ENCODE measurements around the gene KRTAP4-16.
"Not testable (repeated sequence)": the region's sequence is repeated elsewhere in the genome, so short reads cannot be mapped to it uniquely, and the experiment has no call there.

KRTAP4-16 gene

DNA sequence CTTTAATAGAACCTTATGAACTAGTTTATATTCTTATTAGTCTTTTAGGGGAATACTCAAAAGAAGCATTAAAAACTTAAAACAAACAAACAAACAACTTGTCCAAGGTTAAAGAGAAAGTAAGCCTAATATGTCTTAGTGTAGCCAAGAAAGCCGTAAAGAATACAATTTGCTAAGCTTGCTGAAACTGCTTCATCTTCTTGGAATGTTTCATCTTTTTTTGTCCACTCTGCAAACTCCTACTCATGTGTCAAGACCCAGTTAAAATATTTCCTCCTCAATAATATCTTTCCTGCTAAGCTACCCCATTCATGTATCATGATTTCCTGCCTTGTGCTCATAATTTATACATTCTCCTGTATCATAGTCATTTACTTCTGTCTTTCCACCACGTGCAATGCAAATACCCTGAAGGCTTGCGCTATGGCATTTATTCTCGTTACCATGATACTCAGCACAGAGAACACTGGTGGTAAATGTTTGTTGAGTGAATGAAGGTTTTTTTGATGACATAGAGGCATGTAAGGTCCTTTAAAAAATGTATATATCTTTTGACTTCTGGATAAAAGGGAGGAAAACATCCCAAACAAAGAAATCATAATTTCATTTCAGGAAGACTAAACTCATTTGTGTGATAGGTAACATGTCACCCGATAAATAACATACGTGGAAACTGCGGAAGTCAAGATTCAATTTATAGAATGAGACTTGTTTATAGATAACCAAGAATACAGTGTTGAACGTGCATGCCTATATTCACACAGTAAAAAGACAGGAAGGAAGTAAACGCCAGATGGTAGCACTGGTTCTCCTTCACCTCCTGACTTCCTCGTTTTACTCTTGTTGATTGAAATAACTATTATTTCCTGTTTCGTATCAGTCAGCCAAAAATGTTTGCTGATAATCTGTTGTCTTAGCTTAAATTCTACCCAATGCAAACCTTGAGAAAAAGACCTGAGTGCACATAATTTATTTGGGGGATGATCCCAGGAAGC is 18.0 kb upstream of the KRTAP4-16 start:
- not testable (repeated sequence) for DNase-seq (ENCODE audit: low read depth, low spot score)

DNA sequence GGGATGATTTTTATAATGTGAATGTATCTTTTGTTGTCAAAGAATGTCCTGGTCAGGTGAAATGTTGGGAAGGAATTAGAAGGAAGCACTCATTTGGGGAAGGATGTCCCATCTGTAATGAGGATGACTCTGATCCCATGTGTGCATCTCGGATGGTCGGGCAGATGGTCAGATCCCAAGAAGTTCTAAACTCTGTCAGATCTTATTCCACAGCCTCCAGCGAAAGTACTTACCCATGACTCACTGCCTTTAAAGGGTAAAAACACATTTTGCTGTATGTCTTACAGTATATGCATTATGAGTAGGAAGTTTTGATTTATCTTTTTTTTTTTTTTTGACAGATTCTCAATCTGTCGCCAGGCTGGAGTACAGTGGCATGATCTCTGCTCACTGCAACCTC is 16.7 kb upstream of the KRTAP4-16 start:
- no peak for DNase-seq (ENCODE audit: low read depth, low spot score)

DNA sequence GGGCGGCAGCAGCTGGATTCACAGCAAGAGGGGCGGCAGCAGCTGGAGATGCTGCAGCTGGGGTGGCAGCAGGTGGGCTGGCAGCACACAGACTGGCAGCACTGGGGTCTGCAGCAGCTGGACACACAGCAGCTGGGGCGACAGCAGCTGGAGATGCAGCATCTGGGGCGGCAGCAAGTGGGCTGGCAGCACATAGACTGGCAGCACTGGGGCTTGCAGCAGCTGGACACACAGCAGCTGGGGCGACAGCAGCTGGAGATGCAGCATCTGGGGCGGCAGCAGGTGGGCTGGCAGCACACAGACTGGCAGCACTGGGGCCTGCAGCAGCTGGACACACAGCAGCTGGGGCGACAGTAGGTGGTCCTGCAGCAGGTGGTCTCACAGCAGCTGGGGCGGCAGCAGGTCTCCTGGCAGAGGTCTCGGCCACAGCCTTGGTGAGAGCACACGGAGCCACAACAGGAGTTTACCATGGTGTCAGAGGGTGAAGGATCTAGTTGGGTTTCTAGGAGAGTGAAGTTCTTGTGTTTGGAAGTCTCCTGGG is 15.9 kb upstream of the KRTAP4-16 start, which contains the start of gene KRTAP4-11:
TSS of gene KRTAP4-11 (minus strand) at position 528 of the 541 bp plus-strand sequence. CDS start at position 470, 58 bp downstream.
- DNase-seq (ENCODE audit: low read depth, low spot score), result not testable (repeated sequence)

DNA sequence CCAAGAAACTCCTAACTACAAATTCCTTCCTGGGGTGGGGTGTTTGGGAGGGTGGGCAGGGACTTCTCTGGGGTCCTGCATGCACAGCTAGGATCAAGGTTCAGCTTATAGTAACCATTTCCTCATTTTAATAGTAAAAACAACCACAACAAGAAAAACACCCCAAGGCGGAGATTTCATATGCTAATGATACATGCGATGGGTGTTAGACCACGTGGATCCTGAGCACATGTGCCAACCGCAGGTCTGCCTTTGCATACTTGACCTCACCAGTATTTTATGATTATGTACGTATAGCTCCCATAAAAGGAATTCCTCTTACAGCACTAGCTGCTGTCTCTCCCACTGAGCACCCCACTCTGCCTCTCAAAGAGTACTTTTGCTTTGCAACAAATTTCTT is 14.3 kb upstream of the KRTAP4-16 start:
- no peak for DNase-seq (ENCODE audit: low read depth, low spot score)

DNA sequence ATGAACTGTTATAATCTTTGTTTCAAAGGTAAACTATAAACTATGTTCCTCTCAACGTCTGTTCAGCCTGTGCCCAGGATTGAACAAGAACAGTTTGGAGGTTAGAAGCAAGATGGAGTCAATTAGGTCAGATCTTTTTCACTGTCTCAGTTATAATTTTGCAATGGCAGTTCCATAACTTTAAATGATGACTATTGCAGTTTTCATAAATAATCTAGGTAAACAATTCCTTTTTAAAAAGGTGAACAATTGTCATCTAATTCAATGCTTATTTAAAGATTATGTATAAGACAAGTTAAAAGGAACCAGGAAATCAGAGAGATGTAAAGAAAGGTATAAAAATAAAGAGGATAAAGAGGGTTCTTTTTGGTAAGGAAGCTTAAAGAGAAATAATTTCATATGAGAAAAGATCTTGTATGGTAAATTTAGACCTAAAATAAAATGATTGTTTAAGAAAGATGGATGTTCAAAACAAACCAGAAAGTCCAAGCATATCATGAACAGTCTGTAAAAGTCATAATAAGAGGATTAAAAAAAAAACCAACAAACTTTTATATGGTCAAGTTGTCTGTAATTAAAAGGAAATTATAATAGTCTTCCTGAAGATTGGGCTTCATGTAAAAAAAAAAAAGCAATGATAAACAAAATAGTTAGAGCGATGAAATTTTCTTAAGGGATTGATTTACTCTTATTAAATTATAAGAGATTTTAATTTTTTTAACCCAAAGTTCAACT is 9.3 kb upstream of the KRTAP4-16 start:
- DNase-seq (ENCODE audit: low read depth, low spot score), result no peak

DNA sequence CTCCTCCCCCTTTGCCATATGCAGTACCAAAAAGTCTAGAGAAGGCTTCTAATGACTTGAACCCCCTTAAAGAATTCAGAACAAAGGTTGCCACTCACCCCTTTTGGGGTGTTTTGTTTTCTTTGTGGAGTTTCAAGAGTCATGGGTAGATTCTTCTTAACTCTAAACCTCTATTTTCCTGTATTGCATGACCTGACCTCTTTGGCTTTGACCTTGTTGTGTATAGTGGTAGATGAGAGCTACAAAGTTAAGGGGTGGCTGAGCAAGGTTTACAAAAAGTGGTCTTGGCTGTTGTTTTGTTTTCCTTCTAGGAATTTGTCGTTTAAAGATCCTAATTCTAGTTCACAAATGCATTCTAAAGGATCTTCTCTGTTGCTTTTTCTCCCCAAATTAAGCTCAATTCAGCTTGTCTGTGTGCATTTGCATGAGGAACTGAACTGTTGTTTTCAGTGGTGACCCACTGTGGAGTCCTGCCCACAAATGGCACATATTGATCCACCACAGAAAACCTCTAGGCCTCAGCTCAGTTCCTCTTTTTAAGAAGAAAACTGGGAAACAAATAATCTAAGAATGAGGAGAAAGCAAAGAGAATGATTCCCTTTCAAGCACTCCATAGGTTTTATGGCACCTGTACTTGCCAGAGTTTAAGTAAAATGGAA is 6.8 kb upstream of the KRTAP4-16 start:
- DNase-seq (ENCODE audit: low read depth, low spot score), result not testable (repeated sequence)

DNA sequence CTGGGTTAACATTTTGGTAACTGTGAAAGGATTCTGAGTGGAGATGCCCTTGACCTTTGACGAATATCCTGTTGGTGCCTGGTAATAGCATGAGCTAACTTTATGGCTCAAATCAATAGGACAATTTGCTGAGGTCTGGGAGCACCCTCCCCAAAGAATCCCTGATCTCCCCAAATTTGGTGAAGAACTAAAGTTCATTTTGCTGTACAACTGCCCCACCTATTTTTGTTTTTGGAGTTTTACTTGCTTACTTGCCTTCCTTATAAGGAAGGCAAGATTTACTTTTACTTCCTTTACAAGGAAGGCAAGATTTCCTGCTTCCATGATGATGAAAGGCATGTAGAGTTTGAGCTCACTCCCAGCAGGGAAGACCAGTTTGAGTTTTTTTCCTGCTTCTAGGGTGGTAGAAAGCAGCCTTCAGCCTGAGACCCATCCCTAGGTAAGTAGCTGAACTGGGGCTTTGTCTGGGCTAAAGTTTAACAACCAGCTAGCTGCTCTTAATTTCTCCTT is 6.0 kb upstream of the KRTAP4-16 start:
- DNase-seq (ENCODE audit: low read depth, low spot score), result no peak

DNA sequence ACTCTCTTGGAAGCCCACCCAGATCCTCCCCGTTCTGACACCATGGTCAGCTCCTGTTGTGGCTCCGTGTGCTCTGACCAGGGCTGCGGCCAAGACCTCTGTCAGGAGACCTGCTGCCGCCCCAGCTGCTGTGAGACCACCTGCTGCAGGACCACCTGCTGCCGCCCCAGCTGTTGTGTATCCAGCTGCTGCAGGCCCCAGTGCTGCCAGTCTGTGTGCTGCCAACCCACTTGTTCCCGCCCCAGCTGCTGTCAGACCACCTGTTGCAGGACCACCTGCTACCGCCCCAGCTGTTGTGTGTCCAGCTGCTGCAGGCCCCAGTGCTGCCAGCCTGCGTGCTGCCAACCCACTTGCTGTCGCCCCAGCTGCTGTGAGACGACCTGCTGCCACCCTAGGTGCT is 3.3 kb upstream of the KRTAP4-16 start, which contains the start of gene KRTAP4-9:
TSS of gene KRTAP4-9 (plus strand) at position 43 of the 400 bp plus-strand sequence. CDS start at position 43, 0 bp downstream.
- not testable (repeated sequence) for DNase-seq (ENCODE audit: low read depth, low spot score)

DNA sequence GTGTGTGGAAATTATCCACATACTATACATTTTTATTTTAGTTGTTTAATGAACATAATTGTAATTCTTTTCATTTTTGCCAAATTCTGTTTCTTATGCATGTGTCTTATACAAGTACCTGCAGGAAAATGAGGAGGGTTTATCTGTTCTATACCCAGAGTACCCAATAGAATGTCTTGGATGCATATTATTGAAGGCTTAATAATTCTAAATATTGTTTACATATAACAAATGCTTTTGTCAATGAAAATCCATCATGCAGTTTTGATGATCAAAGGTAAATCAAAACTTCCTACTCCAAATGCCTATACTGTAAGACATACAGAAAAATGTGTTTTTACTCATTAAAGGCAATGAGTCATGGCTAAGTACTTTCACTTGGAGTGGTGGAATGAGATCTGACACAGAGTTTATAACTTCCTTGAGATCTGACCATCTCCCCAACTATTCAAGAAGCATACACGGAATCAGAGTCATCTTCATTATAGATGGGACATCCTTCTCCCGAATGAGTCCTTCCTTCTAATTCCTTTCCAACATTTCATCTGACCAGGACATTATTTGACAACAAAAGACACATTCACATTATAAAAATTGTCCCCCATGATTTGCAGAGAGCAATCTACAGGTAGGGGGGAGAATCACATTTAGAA is 2.5 kb upstream of the KRTAP4-16 start:
- DNase-seq (ENCODE audit: low read depth, low spot score), result peak; percentile 18

DNA sequence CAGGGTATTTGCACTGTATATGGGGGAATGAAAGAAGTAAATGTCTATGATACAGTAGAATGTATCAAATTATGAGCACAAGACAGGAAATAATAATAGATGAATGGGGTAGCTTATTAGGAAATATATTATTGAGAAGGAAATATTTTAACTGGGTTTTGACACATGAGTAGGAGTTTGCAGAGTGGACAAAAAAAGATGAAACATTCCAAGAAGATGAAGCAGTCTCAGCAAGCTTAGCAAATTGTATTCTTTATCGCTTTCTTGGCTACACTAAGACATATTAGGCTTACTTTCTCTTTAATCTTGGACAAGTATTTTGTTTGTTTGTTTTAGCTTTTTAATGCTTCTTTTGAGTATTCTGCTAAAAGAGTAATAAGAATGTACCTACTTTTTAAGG is 1.9 kb upstream of the KRTAP4-16 start:
- no peak for DNase-seq (ENCODE audit: low read depth, low spot score)

DNA sequence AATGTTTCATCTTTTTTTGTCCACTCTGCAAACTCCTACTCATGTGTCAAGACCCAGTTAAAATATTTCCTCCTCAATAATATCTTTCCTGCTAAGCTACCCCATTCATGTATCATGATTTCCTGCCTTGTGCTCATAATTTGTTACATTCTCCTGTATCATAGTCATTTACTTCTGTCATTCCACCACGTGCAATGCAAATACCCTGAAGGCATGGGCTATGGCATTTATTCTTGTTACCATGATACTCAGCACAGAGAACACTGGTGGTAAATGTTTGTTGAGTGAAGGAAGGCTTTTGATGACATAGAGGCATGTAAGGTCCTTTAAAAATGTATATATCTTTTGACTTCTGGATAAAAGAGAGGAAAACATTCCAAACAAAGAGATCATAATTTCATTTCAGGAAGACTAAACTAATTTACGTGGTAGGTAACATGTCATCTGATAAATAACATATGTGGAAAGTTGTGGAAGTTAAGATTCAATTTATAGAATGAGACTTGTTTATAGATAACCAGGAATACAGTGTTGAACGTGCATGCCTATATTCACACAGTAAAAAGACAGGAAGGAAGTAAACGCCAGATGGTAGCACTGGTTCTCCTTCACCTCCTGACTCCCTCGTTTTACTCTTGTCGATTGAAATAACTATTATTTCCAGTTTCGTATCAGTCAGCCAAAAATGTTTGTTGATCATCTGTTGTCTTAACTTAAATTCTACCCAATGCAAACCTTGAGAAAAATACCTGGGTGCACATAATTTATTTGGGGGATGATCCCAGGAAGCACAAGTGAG is 2.1 kb downstream of the KRTAP4-16 start:
- DNase-seq (ENCODE audit: low read depth, low spot score), result not testable (repeated sequence)

DNA sequence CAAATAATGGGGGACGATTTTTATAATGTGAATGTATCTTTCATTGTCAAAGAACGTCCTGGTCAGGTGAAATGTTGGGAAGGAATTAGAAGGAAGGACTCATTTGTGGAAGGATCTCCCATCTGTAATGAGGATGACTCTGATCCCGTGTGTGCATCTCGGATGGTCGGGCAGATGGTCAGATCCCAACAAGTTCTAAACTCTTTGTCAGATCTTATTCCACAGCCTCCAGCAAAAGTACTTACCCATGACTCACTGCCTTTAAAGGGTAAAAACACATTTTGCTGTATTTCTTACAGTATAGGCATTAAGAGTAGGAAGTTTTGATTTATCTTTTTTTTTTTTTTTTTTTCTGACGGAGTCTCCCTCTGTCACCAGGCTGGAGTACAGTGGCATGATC is 3.5 kb downstream of the KRTAP4-16 start:
- DNase-seq (ENCODE audit: low read depth, low spot score), result no peak

DNA sequence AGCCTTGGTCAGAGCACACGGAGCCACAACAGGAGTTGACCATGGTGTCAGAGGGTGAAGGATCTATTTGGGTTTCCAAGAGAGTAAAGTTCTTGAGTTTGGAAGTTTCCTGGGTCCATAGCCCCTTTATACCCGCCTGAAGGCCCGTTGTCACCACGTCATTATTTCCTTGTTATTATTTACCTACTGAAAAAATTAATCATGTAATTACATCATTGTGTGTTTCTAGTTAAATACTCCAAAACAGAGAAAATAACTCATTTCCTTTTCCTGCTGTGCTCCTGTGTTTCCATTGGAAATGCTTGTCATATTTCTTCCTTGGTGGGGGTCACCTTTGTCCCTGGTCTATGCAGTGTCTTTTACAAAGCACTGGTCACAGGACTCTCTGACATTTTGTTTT is 4.0 kb downstream of the KRTAP4-16 start, which contains the start of gene KRTAP4-8:
TSS of gene KRTAP4-8 (minus strand) at position 101 of the 400 bp plus-strand sequence. CDS start at position 43, 58 bp downstream.
- no peak for DNase-seq (ENCODE audit: low read depth, low spot score)

DNA sequence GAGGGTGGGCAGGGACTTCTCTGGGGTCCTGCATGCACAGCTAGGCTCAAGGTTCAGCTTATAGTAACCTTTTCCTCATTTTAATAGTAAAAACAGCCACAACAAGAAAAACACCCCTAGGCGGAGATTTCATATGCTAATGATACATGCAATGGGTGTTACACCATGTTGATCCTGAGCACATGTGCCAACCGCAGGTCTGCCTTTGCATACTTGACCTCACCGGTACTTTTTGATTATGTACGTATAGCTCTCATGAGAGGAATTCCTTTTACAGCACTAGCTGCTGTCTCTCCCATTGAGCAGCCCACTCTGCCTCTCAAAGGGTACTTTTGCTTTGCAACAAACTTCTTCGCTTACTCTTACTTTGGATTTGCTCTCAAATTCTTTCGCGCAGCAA is 6.0 kb downstream of the KRTAP4-16 start:
- no peak for DNase-seq (ENCODE audit: low read depth, low spot score)

DNA sequence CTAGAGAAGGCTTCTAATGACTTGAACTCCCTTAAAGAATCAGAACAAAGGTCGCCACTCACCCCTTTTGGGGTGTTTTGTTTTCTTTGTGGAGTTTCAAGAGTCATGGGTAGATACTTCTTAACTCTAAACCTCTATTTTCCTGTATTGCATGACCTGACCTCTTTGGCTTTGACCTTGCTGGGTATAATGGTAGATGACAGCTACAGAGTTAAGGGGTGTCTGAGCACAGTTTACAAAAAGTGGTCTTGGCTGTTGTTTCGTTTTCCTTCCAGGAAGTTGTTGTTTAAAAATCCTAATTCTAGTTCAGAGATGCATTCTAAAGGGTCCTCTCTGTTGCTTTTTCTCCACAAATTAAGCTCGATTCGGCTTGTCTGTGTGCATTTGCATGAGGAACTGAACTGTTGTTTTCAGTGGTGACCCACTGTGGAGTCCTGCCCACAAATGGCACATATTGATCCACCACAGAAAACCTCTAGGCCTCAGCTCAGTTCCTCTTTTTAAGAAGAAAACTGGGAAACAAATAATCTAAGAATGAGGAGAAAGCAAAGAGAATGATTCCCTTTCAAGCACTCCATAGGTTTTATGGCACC is 13.2 kb downstream of the KRTAP4-16 start:
- DNase-seq (ENCODE audit: low read depth, low spot score), result not testable (repeated sequence)

DNA sequence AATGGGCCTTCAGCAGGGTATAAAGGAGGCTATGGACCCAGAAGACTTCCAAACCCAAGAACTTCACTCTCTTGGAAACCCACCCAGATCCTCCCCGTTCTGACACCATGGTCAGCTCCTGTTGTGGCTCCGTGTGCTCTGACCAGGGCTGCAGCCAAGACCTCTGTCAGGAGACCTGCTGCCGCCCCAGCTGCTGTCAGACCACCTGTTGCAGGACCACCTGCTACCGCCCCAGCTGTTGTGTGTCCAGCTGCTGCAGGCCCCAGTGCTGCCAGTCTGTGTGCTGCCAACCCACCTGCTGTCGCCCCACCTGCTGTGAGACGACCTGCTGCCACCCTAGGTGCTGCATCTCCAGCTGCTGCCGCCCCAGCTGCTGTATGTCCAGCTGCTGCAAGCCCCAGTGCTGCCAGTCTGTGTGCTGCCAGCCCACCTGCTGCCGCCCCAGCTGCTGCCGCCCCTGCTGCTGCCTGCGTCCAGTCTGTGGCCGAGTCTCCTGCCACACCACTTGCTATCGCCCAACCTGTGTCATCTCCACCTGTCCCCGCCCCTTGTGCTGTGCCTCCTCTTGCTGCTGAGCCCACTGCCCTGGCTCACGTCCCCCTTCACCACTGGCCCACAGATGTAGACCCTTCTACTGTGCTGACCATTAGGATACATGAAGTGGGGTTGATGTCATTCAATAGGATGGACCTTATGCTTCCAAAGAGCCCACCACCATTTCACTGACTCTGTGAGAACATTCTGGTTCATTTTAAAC is 17.7 kb downstream of the KRTAP4-16 start, which contains the start of gene KRTAP4-7:
TSS of gene KRTAP4-7 (plus strand) at position 51 of the 757 bp plus-strand sequence. CDS start at position 108, 57 bp downstream.
- DNase-seq (ENCODE audit: low read depth, low spot score), result not testable (repeated sequence)

DNA sequence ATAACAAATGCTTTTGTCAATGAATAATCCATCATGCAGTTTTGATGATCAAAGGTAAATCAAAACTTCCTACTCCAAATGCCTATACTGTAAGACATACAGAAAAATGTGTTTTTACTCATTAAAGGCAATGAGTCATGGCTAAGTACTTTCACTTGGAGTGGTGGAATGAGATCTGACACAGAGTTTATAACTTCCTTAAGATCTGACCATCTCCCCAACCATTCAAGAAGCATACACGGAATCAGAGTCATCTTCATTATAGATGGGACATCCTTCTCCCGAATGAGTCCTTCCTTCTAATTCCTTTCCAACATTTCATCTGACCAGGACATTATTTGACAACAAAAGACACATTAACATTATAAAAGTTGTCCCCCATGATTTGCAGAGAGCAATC is 18.6 kb downstream of the KRTAP4-16 start:
- DNase-seq (ENCODE audit: low read depth, low spot score), result not testable (repeated sequence)

DNA sequence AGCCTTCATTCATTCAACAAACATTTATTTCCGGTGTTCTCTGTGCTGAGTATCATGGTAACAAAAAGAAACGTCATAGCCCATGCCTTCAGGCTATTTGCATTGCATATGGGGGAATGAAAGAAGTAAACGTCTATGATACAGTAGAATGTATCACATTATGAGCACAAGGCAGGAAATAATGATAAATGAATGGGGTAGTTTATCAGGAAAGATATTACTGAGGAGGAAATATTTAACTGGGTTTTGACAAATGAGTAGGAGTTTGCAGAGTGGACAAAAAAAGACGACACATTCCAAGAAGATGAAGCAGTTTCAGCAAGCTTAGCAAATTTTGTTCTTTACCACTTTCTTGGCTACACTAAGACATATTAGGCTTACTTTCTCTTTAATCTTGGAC is 19.4 kb downstream of the KRTAP4-16 start:
- no peak for DNase-seq (ENCODE audit: low read depth, low spot score)

Measured in astrocyte of the hippocampus (primary cell).